H1 (cell line): Measurements from ENCODE around the gene TSC22D1. TPM values are rescaled to one million over a fixed set of nuclear protein-coding genes. Genes with fewer than 3 reads are reported as not detected.
A peak's percentile ranks its signal among the peaks of the same experiment; 100 is the strongest.

Source experiments
- CTCF ChIA-PET: fragments of 300-600 bp; sonication (Branson Sonifier 250); formaldehyde crosslinking; loops from one replicate; lab custom pipeline; 2021; ENCODE audit not compliant: partially characterized antibody; lab: Charles Lee
- POLR2A ChIA-PET: fragments of 300-600 bp; sonication (Branson Sonifier 250); formaldehyde crosslinking; loops from one replicate; lab custom pipeline; 2021; ENCODE audit warnings: inconsistent platforms; ENCODE audit not compliant: partially characterized antibody; lab: Charles Lee
- DNase-seq, 2 experiments: peaks; one replicate each; pipeline versions ENCODE4 v3.0.0 to v3.0.0-alpha.2; 2010 to 2022; ENCODE audit warnings: low spot score in 2 of 2, low read depth in 1 of 2, mixed read lengths in 1 of 2
- FAIRE-seq: peaks from 2 replicates; lab custom pipeline; 2011; peaks lifted over from hg19 to GRCh38; lab: Jason Lieb, UNC
- H2AFZ ChIP-seq: 2 replicates; pipeline ENCODE4 v1.8.1; 2012; ENCODE audit warnings: low read length, inconsistent platforms
- H2AK5ac ChIP-seq: 2 replicates; pipeline ENCODE4 v1.6.1; 2013; ENCODE audit warnings: low read depth, low read length
- H2BK120ac ChIP-seq: replicated peaks from 2 replicates; pipeline ENCODE3; 2013; ENCODE audit warnings: low read depth, low read length, inconsistent platforms
- H2BK12ac ChIP-seq: 2 replicates; pipeline ENCODE4 v1.6.1; 2013; ENCODE audit warnings: low read depth, low read length
- H2BK15ac ChIP-seq: 2 replicates; pipeline ENCODE4 v1.6.1; 2013; ENCODE audit warnings: low read length
- H2BK20ac ChIP-seq: 2 replicates; pipeline ENCODE4 v1.6.1; 2013; ENCODE audit warnings: low read length
- H2BK5ac ChIP-seq: 2 replicates; pipeline ENCODE4 v1.6.1; 2013; ENCODE audit warnings: low read depth, low read length
- H3K14ac ChIP-seq: 2 replicates; pipeline ENCODE4 v1.6.1; 2013; ENCODE audit warnings: inconsistent platforms; ENCODE audit not compliant: insufficient read length
- H3K18ac ChIP-seq: 2 replicates; pipeline ENCODE4 v1.6.1; 2013; ENCODE audit warnings: low read length; ENCODE audit errors: extremely low read depth
- H3K23ac ChIP-seq: 2 replicates; pipeline ENCODE4 v1.6.1; 2013; ENCODE audit warnings: inconsistent platforms; ENCODE audit not compliant: insufficient read length
- H3K23me2 ChIP-seq: 2 replicates; pipeline ENCODE4 v1.6.1; 2013; ENCODE audit warnings: low read depth, low read length
- H3K27ac ChIP-seq: 2 replicates; pipeline ENCODE4 v1.6.1; 2011; ENCODE audit warnings: low read depth, low read length, inconsistent platforms
- H3K27me3 ChIP-seq, 4 experiments: replicated peaks in 1 of 4; 1 replicate in 1 of 4; 2 replicates in 3 of 4; pipeline versions ENCODE4 v1.6.1 to v1.8.1; 2011 to 2013; ENCODE audit warnings: low read length in 3 of 4, mild to moderate bottlenecking in 3 of 4, inconsistent platforms in 2 of 4, mixed read lengths in 2 of 4, moderate library complexity in 1 of 4; ENCODE audit not compliant: control insufficient read depth in 3 of 4, insufficient read depth in 3 of 4; ENCODE audit errors: extremely low read depth in 1 of 4
- H3K36me3 ChIP-seq, 4 experiments: 2 replicates each; pipeline versions ENCODE4 v1.6.1 to v1.8.1; 2011 to 2013; ENCODE audit warnings: mild to moderate bottlenecking in 4 of 4, low read length in 3 of 4, moderate library complexity in 2 of 4, control low read depth in 1 of 4, inconsistent platforms in 1 of 4; ENCODE audit not compliant: insufficient read depth in 4 of 4, control insufficient read depth in 2 of 4
- H3K4ac ChIP-seq: replicated peaks from 2 replicates; pipeline ENCODE3; 2013; ENCODE audit warnings: low read length, low read depth, mixed read lengths, inconsistent platforms; ENCODE audit not compliant: insufficient read length
- H3K4me1 ChIP-seq, 4 experiments: replicated peaks in 1 of 4; 1 replicate in 1 of 4; 2 replicates in 3 of 4; pipeline versions ENCODE4 v1.6.1 to v1.8.1; 2011 to 2013; ENCODE audit warnings: low read length in 3 of 4, inconsistent platforms in 2 of 4, mixed read lengths in 1 of 4; ENCODE audit not compliant: insufficient read depth in 4 of 4, control insufficient read depth in 3 of 4
- H3K4me2 ChIP-seq, 2 experiments: 2 replicates each; pipeline versions ENCODE4 v1.6.1 to v1.8.1; 2011 to 2013; ENCODE audit warnings: low read depth in 2 of 2, low read length in 2 of 2, control low read depth in 1 of 2, inconsistent platforms in 1 of 2, mild to moderate bottlenecking in 1 of 2; ENCODE audit not compliant: insufficient read depth in 1 of 2
- H3K4me3 ChIP-seq, 4 experiments: fragments of 200-600, 300-600 bp in 1 of 4; sonication (generic), shearing (Covaris generic), sonication (Bioruptor Twin) in 1 of 4; 2 replicates each; pipeline versions ENCODE4 v1.5.1 to v1.8.1; 2011 to 2016; ENCODE audit warnings: low read length in 4 of 4, low read depth in 3 of 4, control low read depth in 2 of 4, inconsistent platforms in 2 of 4, mild to moderate bottlenecking in 2 of 4, mixed read lengths in 1 of 4, moderate library complexity in 1 of 4; ENCODE audit not compliant: insufficient read depth in 2 of 4; ENCODE audit errors: extremely low read depth in 1 of 4
- H3K56ac ChIP-seq: replicated peaks from 2 replicates; pipeline ENCODE3; 2013; ENCODE audit warnings: low read depth, mild to moderate bottlenecking, mixed read lengths, low read length, inconsistent platforms; ENCODE audit not compliant: insufficient read length
- H3K79me1 ChIP-seq: 2 replicates; pipeline ENCODE4 v1.6.1; 2013; ENCODE audit warnings: low read depth, low read length, control low read depth
- H3K79me2 ChIP-seq, 2 experiments: 2 replicates each; pipeline versions ENCODE4 v1.6.1 to v1.8.1; 2012 to 2013; ENCODE audit warnings: low read length in 2 of 2, mild to moderate bottlenecking in 2 of 2, inconsistent platforms in 1 of 2; ENCODE audit not compliant: insufficient read depth in 2 of 2, control insufficient read depth in 1 of 2
- H3K9ac ChIP-seq, 4 experiments: replicated peaks in 1 of 4; 1 replicate in 1 of 4; 2 replicates in 3 of 4; pipeline versions ENCODE4 v1.6.1 to v1.8.1; 2011 to 2013; ENCODE audit warnings: low read depth in 3 of 4, low read length in 3 of 4, control low read depth in 2 of 4, mild to moderate bottlenecking in 2 of 4, moderate library complexity in 2 of 4, inconsistent platforms in 1 of 4; ENCODE audit errors: extremely low read depth in 1 of 4
- H3K9me3 ChIP-seq, 2 experiments: 2 replicates each; pipeline versions ENCODE4 v1.6.1 to v1.8.1; 2012 to 2013; ENCODE audit warnings: mild to moderate bottlenecking in 2 of 2, moderate library complexity in 2 of 2, control low read depth in 1 of 2, inconsistent platforms in 1 of 2, low read depth in 1 of 2, low read length in 1 of 2, mixed read lengths in 1 of 2; ENCODE audit not compliant: insufficient read depth in 2 of 2
- H4K20me1 ChIP-seq, 2 experiments: replicated peaks in 1 of 2; 2 replicates each; pipeline versions ENCODE3 to v1.8.1; 2011 to 2013; ENCODE audit warnings: inconsistent platforms in 2 of 2, low read length in 2 of 2, mild to moderate bottlenecking in 1 of 2; ENCODE audit not compliant: insufficient read depth in 2 of 2, control insufficient read depth in 1 of 2
- H4K5ac ChIP-seq: 2 replicates; pipeline ENCODE4 v1.6.1; 2013; ENCODE audit warnings: low read length, low read depth, mixed read lengths, inconsistent platforms; ENCODE audit not compliant: insufficient read length
- H4K8ac ChIP-seq: 2 replicates; pipeline ENCODE4 v1.8.0; 2013; ENCODE audit warnings: mild to moderate bottlenecking, moderate library complexity, low read length, inconsistent platforms; ENCODE audit not compliant: insufficient read depth; ENCODE audit errors: extremely low read depth
- H4K91ac ChIP-seq: replicated peaks from 2 replicates; pipeline ENCODE3; 2013; ENCODE audit warnings: low read length, mixed read lengths, inconsistent platforms; ENCODE audit not compliant: insufficient read length
- ASH2L ChIP-seq: fragments of 200-600, 300-600 bp; sonication (generic); IDR thresholded peaks from one replicate; pipeline ENCODE4 v1.7.1; 2017; ENCODE audit warnings: low read length
- CREB1 ChIP-seq: IDR thresholded peaks from 2 replicates; pipeline ENCODE4 v1.6.1; 2012; ENCODE audit warnings: inconsistent platforms
- GTF2F1 ChIP-seq: IDR thresholded peaks from 2 replicates; pipeline ENCODE4 v1.6.1; 2012; ENCODE audit warnings: low read depth, low read length, improper control_type of control experiment, borderline replicate concordance
- RAD21 ChIP-seq, 2 experiments: IDR thresholded peaks in 1 of 2; conservative IDR thresholded peaks in 1 of 2; 2 replicates each; pipeline ENCODE4 v1.6.1; 2011; ENCODE audit warnings: low read depth in 2 of 2, low read length in 2 of 2, improper control_type of control experiment in 1 of 2, inconsistent platforms in 1 of 2, mild to moderate bottlenecking in 1 of 2, moderate library complexity in 1 of 2
- RNF2 ChIP-seq: fragments of 200-900, 300-1000 bp; sonication (generic); IDR thresholded peaks from 2 replicates; pipeline ENCODE4 v1.7.1; 2016; ENCODE audit warnings: borderline replicate concordance, low read depth, mild to moderate bottlenecking, antibody characterized with exemption, low read length; ENCODE audit not compliant: poor library complexity, severe bottlenecking; ENCODE audit errors: missing control alignments
- SAP30 ChIP-seq: fragments of 300-600 bp; sonication (generic); IDR thresholded peaks from 2 replicates; pipeline ENCODE4 v1.7.1; 2012; ENCODE audit warnings: low read length, moderate library complexity, mild to moderate bottlenecking, inconsistent platforms; ENCODE audit not compliant: insufficient read depth, insufficient replicate concordance
- TEAD4 ChIP-seq: IDR thresholded peaks from 2 replicates; pipeline ENCODE4 v1.6.1; 2012; ENCODE audit warnings: low read depth, low read length, inconsistent platforms, mixed read lengths
- WGBS, 2 experiments: shearing (Covaris generic) in 1 of 2; methylation state at CpG; one replicate each; pipeline versions ENCODE4 v1.1.6 to v1.1.7; 2013 to 2015; ENCODE audit warnings: low lambda C conversion rate in 2 of 2, mixed read lengths in 2 of 2, inconsistent platforms in 1 of 2, low coverage in 1 of 2, missing lambda C conversion rate in 1 of 2; ENCODE audit not compliant: insufficient replicate concordance in 2 of 2, insufficient coverage in 1 of 2, insufficient read length in 1 of 2; ENCODE audit errors: extremely low coverage in 1 of 2, missing lambda C conversion rate in 1 of 2; 5-methylcytosine and 5-hydroxymethylcytosine counted together
- polyA plus RNA-seq, 7 experiments: library from polyadenylated mRNA; depleted of rRNA in 3 of 7; stranded (reverse) in 5 of 7; unstranded in 2 of 7; fragments of >200 nt in 5 of 7; fragments of 200-250 nt in 2 of 7; gene quantifications; 1 replicate in 5 of 7; 2 replicates in 1 of 7; 4 replicates in 1 of 7; pipeline versions ENCODE4 v1.2.1 to v1.2.3, GENCODE V29; 2011 to 2013; ENCODE audit warnings: missing spikeins in 2 of 7, mixed read lengths in 2 of 7
- total RNA-seq: library from RNA; stranded (reverse); fragmentation: NEBNext Ultra II Directional; extraction: Animal tissue kit (Norgen Biotek cat#: 25700); gene quantifications from 2 replicates; pipeline ENCODE4 v1.2.1, GENCODE V29; 2021
- TF ChIP-seq, protein P1 (sequence below): IDR thresholded peaks from 2 replicates; pipeline ENCODE4 v1.6.1; 2011; ENCODE audit warnings: low read depth, mild to moderate bottlenecking, low read length; ENCODE audit not compliant: insufficient read depth

Gene TSC22D1
- total and polyA plus RNA-seq, 2 of the 8 experiments (the other 6 are each of a cell fraction or from before 2014, with no cell fraction given), result 52.6 to 80.9 TPM

DNA sequence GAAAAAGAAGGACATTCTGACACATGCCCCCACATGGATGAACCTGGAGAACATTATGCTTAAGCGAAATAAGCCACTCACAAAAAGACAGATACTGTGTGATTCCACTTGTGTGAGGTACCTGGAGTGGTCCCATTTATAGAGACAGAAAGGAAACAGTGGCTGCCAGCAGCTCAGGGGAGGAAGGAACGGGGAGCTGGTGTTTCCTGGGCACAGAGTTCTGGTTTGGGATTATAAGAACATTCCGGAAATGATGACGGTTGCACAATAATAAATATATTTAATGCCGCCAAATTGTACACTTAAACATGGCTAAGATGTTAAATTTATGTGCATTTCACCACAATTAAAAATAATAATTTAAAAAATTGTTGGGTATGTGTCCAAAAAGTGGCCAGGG, 169.5 kb downstream of the TSC22D1 start:
- H3K56ac ChIP-seq, result no peak overlapping the region
- POLR2A ChIA-PET, result interaction anchor here (1.5 to 11.1 kb wide), 4 partner anchors 9 to 32 kb away, joined by 4 to 125 read pairs (median 5); no protein-coding TSS in a partner anchor
- FAIRE-seq (no peak), DNase-seq (no peak)
- H3K27me3 ChIP-seq, result no peaks in the 10 kb centered on the region
- H3K9me3 ChIP-seq, result no peaks in the 10 kb centered on the region
- no peak overlapping the region for H2AFZ ChIP-seq
- no peaks in the 10 kb centered on the region for H4K20me1 ChIP-seq
- no peaks in the 10 kb centered on the region for H3K36me3 ChIP-seq
- H2BK12ac ChIP-seq, result peak overlapping the region; percentile 98
- H3K9ac ChIP-seq, result no peak overlapping the region
- no peak overlapping the region for H4K91ac ChIP-seq
- 87% methylated on average over 5 of the region's 5 CpGs; no CpG with 5 or more reads in 1 of the 2 experiments for WGBS, 2 experiments
- 0 out of 2 replicates have a peak overlapping the region, but pooled peaks have one; percentile 28 for H2AK5ac ChIP-seq
- H3K79me1 ChIP-seq, result no peaks in the 10 kb centered on the region
- no peak overlapping the region for H4K5ac ChIP-seq
- TF ChIP-seq GTF2F1 (no peak), CREB1 (no peak), ASH2L (no peak), SAP30 (no peak), TEAD4 (no peak), RNF2 (no peak), RAD21 (IDR thresholded peaks at IDR 0.05 in 1 of 2, conservative IDR thresholded peaks at IDR 0.05 in 1 of 2; ENCODE audit: low read depth in 2 of 2, low read length in 2 of 2) (no peak)
- TF ChIP-seq, protein P1, sequence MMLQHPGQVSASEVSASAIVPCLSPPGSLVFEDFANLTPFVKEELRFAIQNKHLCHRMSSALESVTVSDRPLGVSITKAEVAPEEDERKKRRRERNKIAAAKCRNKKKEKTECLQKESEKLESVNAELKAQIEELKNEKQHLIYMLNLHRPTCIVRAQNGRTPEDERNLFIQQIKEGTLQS, result no peak
- TF ChIP-seq, all 59 proteins: peak for 0
- no peak overlapping the region; a peak in 1 of 4 replicates for H3K4me2 ChIP-seq
- H3K18ac ChIP-seq, result 0 out of 2 replicates have a peak overlapping the region, but pooled peaks have one; percentile 65
- H4K8ac ChIP-seq, result no peak overlapping the region
- H3K23me2 ChIP-seq, result no peaks in the 10 kb centered on the region; the same call in 1 of the 2 replicates
- 0 out of 2 replicates have a peak overlapping the region, but pooled peaks have one; percentile 83 for H2BK15ac ChIP-seq
- peaks cover 16 to 49% (median 34%) of the 10 kb centered on the region in 4 experiments for H3K4me1 ChIP-seq
- no peaks in the 10 kb centered on the region for H3K79me2 ChIP-seq
- H2BK5ac ChIP-seq, result no peak overlapping the region
- CTCF ChIA-PET, result interaction anchor here (0.9 to 2.1 kb wide), 8 partner anchors 8 to 355 kb away, joined by 3 to 7 read pairs (median 4); no protein-coding TSS in a partner anchor
- H3K4me3 ChIP-seq, result no peak overlapping the region
- H2BK20ac ChIP-seq, result peak overlapping the region; percentile 80
- H3K14ac ChIP-seq, result no peak overlapping the region
- H3K27ac ChIP-seq, result no peak overlapping the region
- H3K23ac ChIP-seq, result no peak overlapping the region
- H3K4ac ChIP-seq, result no peak overlapping the region
- H2BK120ac ChIP-seq, result no peak overlapping the region
